Left colon (tissue), 2 donors: ENCODE data around the gene PLPP6. TPM values are rescaled to one million over a fixed set of nuclear protein-coding genes. Genes with fewer than 3 reads are reported as not detected.
A peak's percentile ranks its signal among the peaks of the same experiment; 100 is the strongest.
"Not testable (repeated sequence)": the region's sequence is repeated elsewhere in the genome, so short reads cannot be mapped to it uniquely, and the experiment has no call there.

Experiments
- ATAC-seq: fragments of 200-7000 bp; cut with Tn5 transposase; one replicate; pipeline ENCODE4 v1.9.1; 2020; ENCODE audit warnings: mild to moderate bottlenecking, moderate library complexity
- DNase-seq, 2 donors: peaks; one replicate each; pipeline ENCODE4 v3.0.0-alpha.2; 2020
- intact Hi-C, 2 donors: fragments of 100-400 bp; cut with DNase I in 1 of 2; cut with micrococcal nuclease in 1 of 2; formaldehyde crosslinking; loops; one replicate each; pipeline versions ENCODE4 v1.11.2 to v1.14.0; 2022; cut with DNase I, micrococcal nuclease
- long read RNA-seq: library from polyadenylated mRNA; unstranded; transcript quantifications from one replicate; pipeline ENCODE4 v2.0.0, GENCODE V29; 2021
- total RNA-seq, 2 donors: library from RNA; stranded (reverse); fragmentation: NEBNext Ultra II Directional; extraction: Animal tissue kit (Norgen Biotek cat#: 25700); gene quantifications; one replicate each; pipeline ENCODE4 v1.2.1, GENCODE V29; 2021
- donor health status: DM: no; HTN: no; CAD: no.
- donor health status: DM: yes; HTN: yes; CAD: no.

PLPP6 gene
- 10 to 100 TPM; 15.9 to 22.3 TPM for total RNA-seq
- long read RNA-seq, transcript PLPP6-201 (1 exons, 2,944 nt) = major isoform, 89 of 89 reads
- long read RNA-seq, partial matches to known transcripts = 0 of 89 reads
- long read RNA-seq, other reads (novel, unspliced or antisense) = 0 of 89 reads

GRCh38 chr9:4662108-4662988, at the start of gene PLPP6:
TSS of gene PLPP6 (plus strand) at chr9:4662294. CDS start at chr9:4662376, 82 bp downstream.
- peak; percentile 91 for ATAC-seq
- intact Hi-C loops = loop anchor here in 1 of 2 donors (5.0 to 10.0 kb wide), 2 partner anchors 80 to 322 kb away; partner anchors contain the start of genes AK3 and JAK2
- DNase-seq = peak; percentile 90 to 92

- no peak for ATAC-seq
- intact Hi-C loops = no loop called here
- no peak for DNase-seq
These were observed 47.5 kb upstream of the PLPP6 start for GRCh38 chr9:4614627-4615026.

- no peak for ATAC-seq
- intact Hi-C loops = no loop called here
- no peak for DNase-seq
These were observed 46.8 kb upstream of the PLPP6 start for GRCh38 chr9:4615251-4615650.

GRCh38 chr9:4615778-4616177, 46.3 kb upstream of the PLPP6 start:
- no peak for DNase-seq
- ATAC-seq = no peak
- intact Hi-C loops = no loop called here

- intact Hi-C loops = no loop called here
- DNase-seq = no peak
- no peak for ATAC-seq
These were observed 44.3 kb upstream of the PLPP6 start for GRCh38 chr9:4617752-4618151.

- ATAC-seq (no peak), DNase-seq (no peak)
- intact Hi-C loops = no loop called here
These were observed 43.4 kb upstream of the PLPP6 start for GRCh38 chr9:4618700-4619099.

- DNase-seq (no peak), ATAC-seq (no peak)
- intact Hi-C loops = no loop called here
These were observed 41.9 kb upstream of the PLPP6 start for GRCh38 chr9:4620057-4620765.

- ATAC-seq (no peak), DNase-seq (no peak)
- intact Hi-C loops = no loop called here
These were observed 41.1 kb upstream of the PLPP6 start for GRCh38 chr9:4620881-4621555.

GRCh38 chr9:4622016-4622415, 40.1 kb upstream of the PLPP6 start:
- intact Hi-C loops = no loop called here
- DNase-seq (no peak), ATAC-seq (no peak)

GRCh38 chr9:4630836-4631235, 31.3 kb upstream of the PLPP6 start:
- intact Hi-C loops = no loop called here
- no peak for ATAC-seq

GRCh38 chr9:4638968-4639367, 23.1 kb upstream of the PLPP6 start:
- intact Hi-C loops = no loop called here
- ATAC-seq (no peak), DNase-seq (no peak)

More at GRCh38 chr9:4630836-4631235, 31.3 kb upstream of the PLPP6 start:
- DNase-seq = no peak

GRCh38 chr9:4639420-4639819, 22.7 kb upstream of the PLPP6 start:
- ATAC-seq (no peak), DNase-seq (no peak)
- intact Hi-C loops = no loop called here

- intact Hi-C loops = loop anchor here in 1 of 2 donors (5.0 kb wide), 1 partner anchor 258 kb away; no protein-coding TSS in a partner anchor
- ATAC-seq (no peak), DNase-seq (peak in 1 of 2 donors; percentile 40)
These were observed 22.1 kb upstream of the PLPP6 start for GRCh38 chr9:4640027-4640426.

- intact Hi-C loops = loop anchor here in 1 of 2 donors (5.0 kb wide), 1 partner anchor 260 kb away; no protein-coding TSS in a partner anchor
- DNase-seq = no peak
- ATAC-seq = no peak
These were observed 19.7 kb upstream of the PLPP6 start for GRCh38 chr9:4642351-4642750.

GRCh38 chr9:4654084-4654483, 8.0 kb upstream of the PLPP6 start:
- intact Hi-C loops = no loop called here
- DNase-seq = no peak
- no peak for ATAC-seq

- DNase-seq = no peak
- ATAC-seq = no peak
- intact Hi-C loops = no loop called here
These were observed 7.6 kb upstream of the PLPP6 start for GRCh38 chr9:4654538-4654937.

GRCh38 chr9:4656196-4656595, 5.9 kb upstream of the PLPP6 start:
- ATAC-seq, DNase-seq, intact Hi-C loops: not testable (repeated sequence)

GRCh38 chr9:4656621-4657020, 5.5 kb upstream of the PLPP6 start:
- DNase-seq (no peak), ATAC-seq (no peak)
- intact Hi-C loops = no loop called here
